Measurements from ENCODE around the gene ETS2.

The ETS2 gene

GRCh38 chr21:38807441-38807871, 1.7 kb downstream of the ETS2 start:
- H3K4me3 ChIP-seq (ENCODE audit: low read depth, low read length): peak overlapping the region; percentile 87
- TF ChIP-seq POLR2A (IDR thresholded peaks at IDR 0.05; ENCODE audit: extremely low read depth, insufficient read length): no peak
- TF ChIP-seq, protein P1, sequence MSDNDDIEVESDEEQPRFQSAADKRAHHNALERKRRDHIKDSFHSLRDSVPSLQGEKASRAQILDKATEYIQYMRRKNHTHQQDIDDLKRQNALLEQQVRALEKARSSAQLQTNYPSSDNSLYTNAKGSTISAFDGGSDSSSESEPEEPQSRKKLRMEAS (IDR thresholded peaks at IDR 0.05; ENCODE audit: low read depth, low read length): no peak
- no peak for TF ChIP-seq CTCF (IDR thresholded peaks at IDR 0.05; ENCODE audit: low read depth, low read length)
- TF ChIP-seq MYC (IDR thresholded peaks at IDR 0.05; ENCODE audit: low read depth, low read length): no peak
- no peak for DNase-seq (ENCODE audit: low read depth)

- DNase-seq (ENCODE audit: low read depth): no peak
- TF ChIP-seq CTCF (IDR thresholded peaks at IDR 0.05; ENCODE audit: low read depth, low read length) (no peak), MYC (IDR thresholded peaks at IDR 0.05; ENCODE audit: low read depth, low read length) (no peak), POLR2A (IDR thresholded peaks at IDR 0.05; ENCODE audit: extremely low read depth, insufficient read length) (no peak)
- TF ChIP-seq, protein P1 (IDR thresholded peaks at IDR 0.05; ENCODE audit: low read depth, low read length): no peak
- H3K4me3 ChIP-seq (ENCODE audit: low read depth, low read length): peak overlapping the region; percentile 21
Measured at GRCh38 chr21:38807986-38808385, 2.3 kb downstream of the ETS2 start.

GRCh38 chr21:38809198-38809878, 3.6 kb downstream of the ETS2 start:
- peak; percentile 36 for DNase-seq (ENCODE audit: low read depth)
- TF ChIP-seq MYC (IDR thresholded peaks at IDR 0.05; ENCODE audit: low read depth, low read length) (no peak), CTCF (IDR thresholded peaks at IDR 0.05; ENCODE audit: low read depth, low read length) (no peak), POLR2A (IDR thresholded peaks at IDR 0.05; ENCODE audit: extremely low read depth, insufficient read length) (no peak)
- TF ChIP-seq, protein P1 (IDR thresholded peaks at IDR 0.05; ENCODE audit: low read depth, low read length): no peak
- no peak overlapping the region for H3K4me3 ChIP-seq (ENCODE audit: low read depth, low read length)

GRCh38 chr21:38810034-38810825, 4.5 kb downstream of the ETS2 start:
- TF ChIP-seq CTCF (IDR thresholded peaks at IDR 0.05; ENCODE audit: low read depth, low read length): no peak
- TF ChIP-seq MYC (IDR thresholded peaks at IDR 0.05; ENCODE audit: low read depth, low read length): no peak
- TF ChIP-seq, protein P1 (IDR thresholded peaks at IDR 0.05; ENCODE audit: low read depth, low read length): no peak
- no peak for TF ChIP-seq POLR2A (IDR thresholded peaks at IDR 0.05; ENCODE audit: extremely low read depth, insufficient read length)
- no peak overlapping the region for H3K4me3 ChIP-seq (ENCODE audit: low read depth, low read length)

DNA sequence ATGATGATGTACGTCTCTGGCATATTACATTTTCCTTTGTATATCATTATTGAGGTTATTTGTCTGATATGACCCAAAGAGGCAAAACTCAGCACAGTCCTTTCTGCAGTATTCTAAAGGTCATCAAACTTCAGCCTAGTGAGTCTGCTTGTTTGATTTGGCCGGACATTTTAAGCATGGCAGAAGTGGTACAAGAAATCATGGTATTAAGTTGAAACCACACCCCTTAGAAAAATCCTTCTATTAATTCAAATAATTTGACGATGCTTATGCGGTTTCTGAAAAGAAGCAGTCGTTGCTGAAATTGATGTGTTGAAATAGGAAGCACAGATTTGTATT, 5.1 kb downstream of the ETS2 start:
- DNase-seq (ENCODE audit: low read depth): no peak
- TF ChIP-seq MYC (IDR thresholded peaks at IDR 0.05; ENCODE audit: low read depth, low read length): no peak
- no peak overlapping the region for H3K4me3 ChIP-seq (ENCODE audit: low read depth, low read length)

More at GRCh38 chr21:38810034-38810825, 4.5 kb downstream of the ETS2 start:
- DNase-seq (ENCODE audit: low read depth): no peak

- DNase-seq (ENCODE audit: low read depth): no peak
- TF ChIP-seq, protein P1 (IDR thresholded peaks at IDR 0.05; ENCODE audit: low read depth, low read length): no peak
- no peak for TF ChIP-seq MYC (IDR thresholded peaks at IDR 0.05; ENCODE audit: low read depth, low read length)
- TF ChIP-seq POLR2A (IDR thresholded peaks at IDR 0.05; ENCODE audit: extremely low read depth, insufficient read length): no peak
- TF ChIP-seq CTCF (IDR thresholded peaks at IDR 0.05; ENCODE audit: low read depth, low read length): no peak
- no peak overlapping the region for H3K4me3 ChIP-seq (ENCODE audit: low read depth, low read length)
Measured at GRCh38 chr21:38811257-38811656, 5.5 kb downstream of the ETS2 start.

All from NB4 (cell line).